Measurements from ENCODE around the gene OCEL1.
"Not testable (repeated sequence)": the region's sequence is repeated elsewhere in the genome, so short reads cannot be mapped to it uniquely, and the experiment has no call there.

The OCEL1 gene, protein sequence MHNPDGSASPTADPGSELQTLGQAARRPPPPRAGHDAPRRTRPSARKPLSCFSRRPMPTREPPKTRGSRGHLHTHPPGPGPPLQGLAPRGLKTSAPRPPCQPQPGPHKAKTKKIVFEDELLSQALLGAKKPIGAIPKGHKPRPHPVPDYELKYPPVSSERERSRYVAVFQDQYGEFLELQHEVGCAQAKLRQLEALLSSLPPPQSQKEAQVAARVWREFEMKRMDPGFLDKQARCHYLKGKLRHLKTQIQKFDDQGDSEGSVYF

DNA sequence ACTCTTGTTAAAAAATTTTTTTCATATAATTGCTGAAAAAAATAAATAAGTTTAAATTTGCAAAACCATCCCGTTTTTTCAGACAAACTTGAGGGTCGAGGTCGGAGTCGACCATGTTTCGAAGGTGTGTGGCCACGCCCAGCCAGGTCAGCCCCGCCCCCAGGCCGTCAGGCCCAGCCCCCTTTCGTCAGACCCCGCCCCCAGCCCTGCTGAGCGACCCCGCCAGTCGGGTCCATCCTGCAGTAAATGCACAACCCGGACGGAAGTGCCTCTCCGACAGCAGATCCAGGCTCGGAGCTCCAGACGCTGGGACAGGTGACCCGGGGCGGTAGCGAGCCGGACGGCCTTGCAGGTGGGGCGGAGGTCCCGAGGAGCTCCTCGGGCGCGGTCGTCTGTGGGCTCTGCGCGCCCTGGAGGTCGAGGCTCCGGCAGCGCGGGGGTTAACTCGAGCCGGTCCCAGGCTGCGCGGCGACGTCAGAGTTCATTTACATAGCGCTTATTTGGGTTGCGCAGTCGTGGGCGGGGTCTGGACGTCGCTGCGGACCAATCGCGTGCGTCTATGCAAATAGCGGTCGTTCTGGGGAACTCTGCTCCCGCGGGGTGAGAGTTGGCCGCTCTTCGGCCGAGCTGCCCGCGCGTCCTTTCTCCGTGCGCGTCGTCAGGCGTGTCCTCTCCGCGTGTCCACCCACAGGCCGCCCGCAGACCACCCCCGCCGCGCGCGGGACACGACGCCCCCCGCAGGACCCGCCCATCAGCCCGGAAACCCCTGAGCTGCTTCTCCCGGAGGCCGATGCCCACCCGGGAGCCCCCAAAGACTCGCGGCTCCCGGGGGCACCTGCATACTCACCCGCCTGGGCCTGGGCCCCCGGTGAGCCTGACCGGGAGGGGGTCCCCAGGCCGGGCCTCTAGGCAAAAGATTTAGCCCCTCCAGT, at the start of gene OCEL1:
OCEL1 (plus strand) TSS at position 225 of the 932 bp plus-strand sequence; CDS start at position 247, 22 bp downstream.
- DNase-seq, result peak; percentile 97

DNA sequence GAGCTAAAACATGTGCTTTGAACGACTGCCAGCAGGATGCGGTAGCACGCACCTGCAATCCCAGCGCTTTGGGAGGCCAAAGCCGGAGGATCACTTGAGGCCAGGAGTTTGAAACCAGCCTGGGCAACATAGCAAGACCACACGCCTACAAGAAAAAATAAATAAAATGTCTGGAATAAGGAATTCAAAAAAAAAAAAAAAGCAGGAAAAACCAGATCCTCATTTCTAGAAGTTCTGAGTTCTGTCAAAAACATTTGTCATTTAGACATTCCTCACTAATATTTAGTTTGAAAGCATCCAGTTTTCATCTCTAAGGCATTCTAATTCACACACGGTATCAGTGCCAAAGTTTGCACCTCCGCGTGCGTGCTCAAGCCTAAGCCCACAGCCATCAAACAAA, 47.7 kb upstream of the OCEL1 start:
- DNase-seq, result no peak

DNA sequence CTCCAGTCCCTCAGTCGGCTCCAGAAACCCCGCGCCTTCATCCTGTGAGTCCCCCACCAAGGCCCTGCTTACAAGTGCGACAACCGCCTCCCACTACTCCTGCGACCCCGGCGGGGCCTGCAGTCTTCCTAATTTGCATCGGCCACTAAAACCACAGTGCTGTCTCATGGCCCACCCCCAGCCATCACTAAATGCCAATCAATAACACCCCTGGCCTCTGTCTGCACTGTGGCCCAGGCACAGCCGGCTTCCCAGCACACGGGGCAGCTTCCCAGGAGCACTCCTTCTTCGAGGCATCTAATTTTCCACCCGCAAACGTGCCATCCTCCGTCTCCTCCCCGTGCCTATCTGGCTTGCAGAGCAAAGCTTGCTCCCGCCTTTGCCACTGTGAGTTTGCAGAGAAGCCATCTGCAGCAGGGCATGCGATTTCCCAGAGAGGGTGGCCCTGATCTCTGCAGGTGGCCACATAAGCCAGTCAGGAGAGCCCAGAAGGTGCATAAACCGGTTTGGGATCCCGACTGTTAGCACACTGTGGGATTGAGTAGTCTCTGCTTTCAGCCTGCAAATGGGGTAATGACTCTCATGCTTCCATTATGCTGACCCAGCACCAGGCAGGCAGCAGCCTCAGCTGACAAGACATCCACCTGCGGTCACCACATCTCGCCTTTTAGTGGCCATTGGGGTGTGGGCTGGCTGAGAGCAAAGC, 44.9 kb upstream of the OCEL1 start:
- no peak for DNase-seq

DNA sequence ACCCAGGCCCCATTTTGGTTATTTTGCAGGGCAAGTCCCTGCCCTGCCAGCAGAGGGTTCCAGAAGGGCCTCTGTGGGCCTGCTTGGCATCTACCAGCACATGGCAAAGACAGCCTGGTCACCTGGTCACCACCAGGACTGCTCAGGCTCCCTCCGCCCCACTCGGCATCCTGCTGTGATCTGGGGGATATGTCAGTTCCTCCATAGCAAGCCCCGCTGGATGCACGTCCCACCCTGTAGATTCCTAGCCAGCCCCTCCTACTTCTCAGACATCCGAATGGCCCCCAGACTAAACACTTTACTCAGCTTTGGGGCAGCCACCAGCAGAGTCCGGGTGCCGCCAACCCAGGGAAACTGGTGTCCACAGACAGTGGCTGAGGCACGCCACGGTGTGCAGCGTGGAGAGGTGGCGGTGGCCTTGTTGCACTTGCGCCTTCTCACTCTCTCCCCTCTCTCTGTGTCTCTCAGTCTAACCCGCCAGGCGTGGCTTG, 42.7 kb upstream of the OCEL1 start:
- no peak for DNase-seq

DNA sequence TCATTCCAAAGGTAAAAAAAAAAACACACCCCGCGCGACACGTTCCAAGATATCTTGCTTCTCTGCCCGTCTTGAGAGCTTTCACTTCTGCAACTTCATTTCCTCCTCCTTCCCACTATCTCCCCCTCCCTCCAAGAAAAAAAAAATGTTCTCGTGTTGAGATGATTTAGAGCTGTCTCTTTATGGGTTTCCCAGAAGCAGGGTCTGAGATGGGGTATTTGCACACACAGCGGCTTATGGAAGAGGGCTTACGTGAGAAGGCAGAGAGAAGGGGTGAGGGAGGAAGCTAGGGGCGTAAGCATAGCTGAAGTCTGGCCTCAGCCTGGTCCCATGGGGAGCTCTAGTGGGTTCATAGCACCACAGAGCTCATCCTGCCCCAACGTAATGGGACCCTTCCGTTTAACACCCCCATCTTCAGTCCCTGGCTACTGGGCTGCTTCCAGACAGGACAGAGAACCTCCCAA, 42.1 kb upstream of the OCEL1 start:
- DNase-seq, result no peak

DNA sequence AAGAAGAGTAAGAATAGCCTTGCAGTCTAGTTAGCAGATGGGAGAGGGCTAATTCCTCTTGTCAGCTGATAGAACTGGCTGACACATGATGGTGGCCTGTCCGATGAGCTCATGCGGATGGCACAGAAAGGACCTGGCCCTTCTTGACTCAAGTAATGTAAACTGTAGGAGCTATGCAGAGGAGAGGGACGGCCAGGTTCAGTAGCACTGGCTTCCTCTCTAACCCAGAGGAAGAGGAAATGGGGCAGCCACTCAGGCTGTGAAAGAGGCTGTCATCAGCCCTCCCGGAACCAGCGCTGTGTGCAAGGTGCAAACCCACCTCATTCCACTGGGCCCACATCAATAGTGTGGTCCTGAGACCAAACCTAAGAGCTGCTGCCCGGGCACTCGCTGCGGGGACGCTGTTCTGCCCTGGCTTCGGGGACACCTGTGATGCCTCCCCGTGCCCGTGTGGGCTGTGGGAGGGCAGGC, 41.6 kb upstream of the OCEL1 start:
- DNase-seq, result no peak

DNA sequence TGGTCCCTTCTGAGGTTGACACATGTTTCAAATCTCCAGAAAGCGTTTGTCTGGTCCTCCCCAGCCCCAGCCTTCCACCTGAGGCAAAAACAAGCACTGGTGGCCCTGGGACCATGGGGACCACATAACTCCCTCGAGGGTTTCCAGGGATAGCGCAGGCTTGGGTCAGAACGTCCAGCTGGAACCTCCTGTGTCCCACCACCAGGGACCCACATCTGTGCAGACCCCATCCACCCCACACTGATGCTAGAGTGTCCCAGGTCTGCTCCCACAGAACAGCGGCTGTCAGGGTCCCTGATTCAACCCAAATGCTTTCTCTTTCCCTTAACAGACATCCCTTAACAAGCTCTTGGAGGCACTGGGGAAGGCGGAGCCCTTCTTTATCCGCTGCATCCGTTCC, 40.4 kb upstream of the OCEL1 start:
- no peak for DNase-seq

DNA sequence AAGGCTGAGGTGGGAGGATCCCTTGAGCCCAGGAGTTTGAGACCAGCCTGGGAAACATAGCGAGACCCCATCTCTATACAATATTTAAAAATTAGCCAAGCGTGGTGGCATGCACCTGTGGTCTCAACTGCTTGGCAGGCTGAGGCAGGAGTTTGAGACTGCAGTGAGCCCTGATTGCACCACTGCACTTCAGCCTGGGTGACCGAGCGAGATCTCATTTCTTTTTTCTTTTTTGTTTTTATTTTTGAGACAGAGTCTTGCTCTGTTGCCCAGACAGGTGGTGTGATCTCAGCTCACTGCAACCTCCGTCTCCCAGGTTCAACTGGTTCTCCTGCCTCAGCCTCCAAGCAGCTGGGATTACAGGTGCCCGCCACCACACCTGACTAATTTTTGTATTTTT, 34.3 kb upstream of the OCEL1 start:
- not testable (repeated sequence) for DNase-seq

DNA sequence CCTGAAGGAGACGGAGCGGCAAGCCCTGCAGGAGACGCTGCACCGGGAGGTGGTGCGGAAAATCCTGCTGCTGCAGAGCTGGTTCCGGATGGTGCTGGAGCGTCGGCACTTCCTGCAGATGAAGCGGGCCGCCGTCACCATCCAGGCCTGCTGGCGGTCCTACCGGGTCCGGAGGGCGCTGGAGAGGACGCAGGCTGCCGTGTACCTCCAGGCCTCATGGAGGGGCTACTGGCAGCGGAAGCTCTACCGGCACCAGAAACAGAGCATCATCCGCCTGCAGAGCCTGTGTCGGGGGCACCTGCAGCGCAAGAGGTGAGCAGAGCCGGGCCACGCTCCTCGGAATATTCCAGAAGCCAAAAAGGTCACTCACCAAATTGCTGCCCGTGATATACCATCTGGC, 33.3 kb upstream of the OCEL1 start:
- no peak for DNase-seq

DNA sequence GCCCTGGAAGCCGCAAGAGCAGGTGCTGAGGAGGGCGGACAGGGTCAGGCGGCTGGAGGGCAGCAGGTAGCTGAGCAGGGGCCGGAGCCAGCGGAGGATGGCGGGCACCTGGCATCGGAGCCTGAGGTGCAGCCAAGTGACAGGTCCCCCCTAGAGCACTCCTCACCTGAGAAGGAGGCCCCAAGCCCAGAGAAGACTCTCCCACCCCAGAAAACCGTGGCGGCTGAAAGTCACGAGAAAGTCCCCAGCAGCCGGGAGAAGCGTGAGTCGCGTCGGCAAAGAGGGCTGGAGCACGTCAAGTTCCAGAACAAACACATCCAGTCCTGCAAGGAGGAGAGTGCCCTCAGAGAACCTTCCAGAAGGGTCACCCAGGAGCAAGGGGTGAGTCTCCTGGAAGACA, 31.4 kb upstream of the OCEL1 start:
- no peak for DNase-seq

DNA sequence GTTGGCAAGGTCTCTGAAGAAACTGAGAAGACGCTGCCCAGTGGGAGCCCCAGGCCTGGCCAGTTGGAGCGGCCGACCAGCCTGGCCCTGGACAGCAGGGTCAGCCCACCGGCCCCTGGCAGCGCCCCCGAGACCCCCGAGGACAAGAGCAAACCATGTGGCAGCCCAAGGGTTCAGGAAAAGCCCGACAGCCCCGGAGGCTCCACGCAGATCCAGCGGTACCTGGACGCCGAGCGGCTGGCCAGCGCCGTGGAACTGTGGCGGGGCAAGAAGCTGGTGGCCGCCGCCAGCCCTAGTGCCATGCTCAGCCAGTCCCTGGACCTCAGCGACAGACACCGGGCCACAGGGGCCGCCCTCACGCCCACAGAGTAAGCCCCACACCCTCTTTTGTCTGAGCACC, 30.9 kb upstream of the OCEL1 start:
- DNase-seq, result no peak

DNA sequence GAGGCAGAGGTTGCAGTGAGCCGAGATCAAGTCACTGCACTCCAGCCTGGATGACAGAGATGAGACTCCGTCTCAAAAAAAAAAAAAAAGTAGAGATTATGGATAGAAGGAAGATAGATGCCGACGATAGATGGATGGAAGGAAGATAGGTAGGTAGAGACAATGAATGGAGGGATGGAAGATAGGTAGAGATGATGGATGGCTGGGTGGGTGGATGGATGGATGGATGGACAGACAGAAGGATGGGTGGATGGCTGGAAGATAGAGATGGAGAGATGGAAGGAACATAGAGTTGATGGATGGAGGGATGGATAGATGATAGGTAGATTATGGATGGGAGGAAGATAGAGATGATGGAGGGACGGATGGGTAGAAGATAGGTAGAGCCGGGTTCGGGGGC, 29.4 kb upstream of the OCEL1 start:
- no peak for DNase-seq

DNA sequence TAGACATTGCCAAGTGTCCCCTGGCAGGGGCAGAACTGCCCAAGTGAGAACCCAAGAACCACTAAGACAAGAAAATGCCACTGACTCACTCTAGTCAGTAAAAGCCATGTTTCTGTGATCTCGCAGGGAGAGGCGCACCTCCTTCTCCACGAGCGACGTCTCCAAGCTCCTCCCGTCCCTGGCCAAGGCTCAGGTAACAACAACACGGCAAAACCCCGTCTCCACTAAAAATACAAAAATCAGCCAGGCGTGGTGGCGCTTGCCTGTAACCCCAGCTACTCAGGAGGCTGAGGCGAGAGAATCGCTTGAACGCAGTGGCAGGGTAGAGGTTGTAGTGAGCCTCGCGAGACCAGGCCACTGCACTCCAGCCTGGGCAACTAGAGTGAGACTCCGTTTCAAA, 28.4 kb upstream of the OCEL1 start:
- DNase-seq, result no peak

DNA sequence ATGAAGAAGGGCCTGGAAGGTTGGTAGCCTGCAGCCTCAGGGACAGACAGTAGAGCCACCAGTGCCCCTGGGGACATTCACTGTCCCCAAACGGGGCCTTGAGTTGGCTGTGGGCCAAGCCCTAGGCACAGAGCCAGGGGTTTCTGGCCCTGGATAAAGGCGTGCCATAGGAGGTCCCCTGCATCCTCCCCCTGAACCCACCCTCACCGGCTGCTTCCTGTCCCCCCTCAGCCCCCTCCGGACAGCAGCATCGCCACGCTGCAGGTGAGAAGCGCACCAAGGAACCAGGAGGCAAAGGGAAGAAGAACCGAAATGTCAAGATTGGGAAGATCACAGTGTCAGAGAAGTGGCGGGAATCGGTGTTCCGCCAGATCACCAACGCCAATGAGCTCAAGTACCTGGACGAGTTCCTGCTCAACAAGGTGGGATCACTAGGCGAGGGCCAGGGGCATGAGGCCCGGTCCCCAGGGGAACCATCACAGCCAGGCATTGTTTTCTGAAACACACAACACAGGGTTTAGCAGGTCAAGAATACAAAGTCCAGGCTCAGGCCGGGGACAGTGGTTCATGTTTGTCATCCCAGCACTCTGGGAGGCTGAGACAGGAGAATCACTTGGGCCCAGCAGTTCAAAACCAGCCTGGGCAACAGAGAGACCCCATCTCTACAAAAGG, 25.5 kb upstream of the OCEL1 start:
- DNase-seq, result no peak

DNA sequence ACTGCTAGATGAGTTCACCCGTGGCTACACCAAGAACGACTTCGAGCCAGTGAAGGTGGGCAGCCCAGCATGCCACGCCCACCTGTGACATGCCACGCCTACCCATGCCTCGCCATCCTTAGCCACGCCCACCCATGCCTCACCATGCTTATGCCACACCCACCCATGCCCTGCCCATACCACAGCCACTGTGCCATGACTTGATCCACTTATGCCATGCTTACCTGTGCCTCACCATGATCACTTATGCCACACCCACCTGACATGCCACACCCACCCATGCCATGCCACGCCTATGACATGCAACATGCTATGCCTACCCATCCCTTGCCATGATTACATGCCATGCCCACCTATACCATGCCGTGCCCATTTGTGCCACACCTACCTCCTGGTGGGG, 23.8 kb upstream of the OCEL1 start:
- DNase-seq, result no peak

DNA sequence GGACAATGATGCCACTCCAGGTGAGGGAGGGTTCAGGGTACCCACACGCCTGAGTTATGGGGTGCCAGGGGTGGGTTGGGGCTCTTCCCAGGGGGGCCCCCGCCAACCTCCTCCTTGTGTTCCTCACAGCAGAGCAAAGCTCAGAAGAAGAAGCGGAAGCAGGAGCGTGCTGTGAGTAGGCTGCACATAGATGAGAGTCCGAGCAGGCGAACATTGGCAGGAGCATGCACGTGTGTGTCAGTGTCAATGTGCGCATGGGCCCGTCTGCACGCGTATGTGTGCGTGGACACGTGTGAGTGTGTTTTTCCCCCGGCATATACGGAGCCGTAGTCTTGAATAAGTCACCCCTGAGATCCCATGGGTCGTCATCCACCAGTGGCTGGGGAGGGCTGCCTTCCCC, 23.3 kb upstream of the OCEL1 start:
- DNase-seq, result no peak

DNA sequence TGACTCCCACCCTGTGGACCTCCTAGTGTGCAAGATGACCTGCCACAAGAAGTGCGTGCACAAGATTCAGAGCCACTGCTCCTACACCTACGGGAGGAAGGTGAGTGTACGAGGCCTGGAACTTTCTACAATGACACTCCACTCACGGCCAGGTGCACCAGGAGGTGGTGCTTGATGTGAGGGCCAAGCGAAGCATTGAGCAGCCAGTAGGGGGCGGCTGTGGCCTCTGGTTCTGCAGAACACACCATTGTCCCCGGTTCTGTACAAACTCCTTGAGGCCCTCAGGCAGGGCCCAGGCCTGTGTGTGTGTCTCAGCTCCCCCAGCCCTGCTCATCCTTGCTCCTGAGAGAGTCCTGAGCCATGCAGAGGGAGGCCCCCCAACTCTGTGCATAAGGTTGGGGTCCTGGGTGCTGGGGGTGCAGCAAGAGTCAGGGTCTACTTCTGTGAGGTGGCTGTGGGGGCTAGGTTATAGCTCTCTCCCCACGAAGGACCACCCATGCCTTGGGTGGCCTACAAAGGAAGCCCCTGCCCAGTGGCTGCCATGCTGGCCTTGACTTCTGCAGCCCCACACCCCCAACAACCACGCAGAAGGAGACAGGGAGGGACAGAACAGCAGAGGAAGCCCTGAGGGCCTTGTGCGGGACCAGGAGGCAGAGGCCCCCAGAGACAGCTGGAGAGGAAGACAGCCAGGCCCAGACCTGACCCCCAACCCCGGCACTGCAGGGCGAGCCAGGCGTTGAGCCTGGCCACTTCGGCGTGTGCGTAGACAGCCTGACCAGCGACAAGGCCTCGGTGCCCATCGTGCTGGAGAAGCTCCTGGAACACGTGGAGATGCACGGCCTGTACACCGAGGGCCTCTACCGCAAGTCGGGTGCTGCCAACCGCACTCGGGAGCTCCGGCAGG, 20.5 kb upstream of the OCEL1 start:
- DNase-seq, result peak; percentile 2

DNA sequence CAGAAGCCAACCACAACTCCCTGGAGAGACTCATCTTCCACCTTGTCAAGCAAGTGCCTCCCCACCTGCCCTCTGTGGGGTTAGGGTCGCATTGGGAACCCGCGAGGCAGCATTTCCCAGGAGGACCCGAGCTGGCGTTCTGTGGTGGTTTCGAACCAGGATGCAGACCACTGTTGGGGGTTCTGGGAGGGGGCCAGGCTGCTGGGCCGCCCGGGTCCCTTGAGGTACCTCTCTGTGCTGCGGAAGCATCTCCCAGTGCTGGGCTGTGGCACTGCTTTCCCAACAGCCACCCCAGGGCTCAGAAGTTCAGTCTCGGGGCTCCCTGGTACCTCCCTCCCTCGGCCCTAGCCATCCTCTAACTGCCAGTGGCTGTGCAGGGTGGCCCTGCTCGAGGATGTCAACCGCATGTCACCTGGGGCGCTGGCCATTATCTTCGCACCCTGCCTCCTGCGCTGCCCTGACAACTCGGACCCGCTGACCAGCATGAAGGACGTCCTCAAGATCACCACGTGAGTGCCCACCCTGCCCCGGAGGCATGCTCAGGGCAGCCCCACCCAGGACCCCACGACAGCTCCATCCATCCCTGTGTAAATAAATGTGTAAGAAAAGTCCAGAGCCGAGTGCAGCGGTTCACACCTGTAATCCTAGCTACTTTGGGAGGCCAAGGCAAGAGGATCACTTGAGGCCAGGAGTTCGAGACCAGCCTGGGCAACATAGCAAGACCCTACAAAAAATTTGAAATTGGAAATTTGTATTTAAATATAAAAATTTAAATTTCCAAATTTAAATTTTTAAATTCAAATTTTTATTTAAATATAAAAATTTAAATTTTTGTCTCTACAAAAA, 19.1 kb upstream of the OCEL1 start:
- DNase-seq, result no peak

DNA sequence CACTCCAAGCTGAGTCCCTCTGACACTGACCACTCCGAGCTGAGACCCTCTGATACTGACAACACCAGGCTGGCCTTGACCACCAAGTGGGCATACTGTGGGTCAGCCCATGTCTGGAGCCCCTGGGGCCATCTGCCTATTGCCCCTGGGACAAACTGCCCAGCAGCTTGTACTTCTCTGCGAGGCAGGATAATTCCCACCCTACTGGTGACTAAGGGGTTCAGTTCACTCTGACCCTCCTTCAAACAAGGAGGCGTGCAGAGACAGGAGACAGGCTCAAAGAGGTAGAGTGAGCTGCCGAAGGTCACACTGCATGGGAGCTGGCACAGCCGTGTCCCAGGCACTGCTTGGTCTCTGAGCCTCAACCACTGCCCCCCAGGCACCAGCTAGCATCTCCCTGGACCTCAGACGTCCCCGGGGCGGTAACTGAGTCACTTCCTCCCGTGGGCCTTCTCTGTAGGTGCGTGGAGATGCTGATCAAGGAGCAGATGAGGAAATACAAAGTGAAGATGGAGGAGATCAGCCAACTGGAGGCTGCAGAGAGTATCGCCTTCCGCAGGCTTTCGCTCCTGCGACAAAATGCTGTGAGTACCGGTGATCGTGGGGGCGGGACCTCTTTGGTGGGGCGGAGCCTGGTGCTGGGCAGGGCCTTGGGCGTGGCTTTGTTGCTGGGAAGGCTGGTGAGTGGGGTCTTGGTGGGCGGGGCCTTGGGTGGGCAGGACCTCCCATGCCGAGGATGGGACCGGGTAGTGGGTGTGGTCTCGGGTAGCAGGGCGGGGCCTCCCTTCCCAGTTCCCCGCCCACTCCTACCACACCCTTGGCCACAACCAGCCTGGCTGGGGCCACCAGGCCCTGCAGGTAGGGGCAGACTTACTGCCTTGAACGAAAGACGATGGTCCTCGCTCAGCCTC, 16.6 kb upstream of the OCEL1 start:
- peak; percentile 5 for DNase-seq

All from NCI-H1436 (cell line).